ENCODE results near the gene ARHGAP11A.

ARHGAP11A gene

GRCh38 chr15:32659340-32660155 is 44.2 kb downstream of the ARHGAP11A start:
- DNase-seq (ENCODE audit: low read depth), result peak; percentile 78
- H3K4me3 ChIP-seq (ENCODE audit: control insufficient read depth, low read depth, low read length), result no peak overlapping the region
- TF ChIP-seq CTCF (conservative IDR thresholded peaks at IDR 0.05; ENCODE audit: control insufficient read depth, insufficient read depth, low read depth, low read length), result no peak

GRCh38 chr15:32663671-32664070 is 48.4 kb downstream of the ARHGAP11A start:
- no peak for DNase-seq (ENCODE audit: low read depth)
- TF ChIP-seq CTCF (conservative IDR thresholded peaks at IDR 0.05; ENCODE audit: control insufficient read depth, insufficient read depth, low read depth, low read length), result no peak
- no peak overlapping the region for H3K4me3 ChIP-seq (ENCODE audit: control insufficient read depth, low read depth, low read length)

- TF ChIP-seq CTCF (conservative IDR thresholded peaks at IDR 0.05; ENCODE audit: control insufficient read depth, insufficient read depth, low read depth, low read length), result no peak
- DNase-seq (ENCODE audit: low read depth), result peak; percentile 31
Measured at GRCh38 chr15:32664796-32665195, 49.5 kb downstream of the ARHGAP11A start.

GRCh38 chr15:32667321-32667720 is 52.0 kb downstream of the ARHGAP11A start:
- no peak for DNase-seq (ENCODE audit: low read depth)
- TF ChIP-seq CTCF (conservative IDR thresholded peaks at IDR 0.05; ENCODE audit: control insufficient read depth, insufficient read depth, low read depth, low read length), result no peak
- H3K4me3 ChIP-seq (ENCODE audit: control insufficient read depth, low read depth, low read length), result no peak overlapping the region

More at GRCh38 chr15:32664796-32665195, 49.5 kb downstream of the ARHGAP11A start:
- no peak overlapping the region for H3K4me3 ChIP-seq (ENCODE audit: control insufficient read depth, low read depth, low read length)

- no peak for TF ChIP-seq CTCF (conservative IDR thresholded peaks at IDR 0.05; ENCODE audit: control insufficient read depth, insufficient read depth, low read depth, low read length)
- DNase-seq (ENCODE audit: low read depth), result peak; percentile 29
Measured at GRCh38 chr15:32668942-32669341, 53.6 kb downstream of the ARHGAP11A start.

GRCh38 chr15:32669896-32670611 is 54.8 kb downstream of the ARHGAP11A start:
- DNase-seq (ENCODE audit: low read depth), result peak; percentile 90
- TF ChIP-seq CTCF (conservative IDR thresholded peaks at IDR 0.05; ENCODE audit: control insufficient read depth, insufficient read depth, low read depth, low read length), result no peak
- no peak overlapping the region for H3K4me3 ChIP-seq (ENCODE audit: control insufficient read depth, low read depth, low read length)

More at GRCh38 chr15:32668942-32669341, 53.6 kb downstream of the ARHGAP11A start:
- H3K4me3 ChIP-seq (ENCODE audit: control insufficient read depth, low read depth, low read length), result no peak overlapping the region
